ENCODE data around the gene FHL1. TPM values are rescaled to one million over a fixed set of nuclear protein-coding genes. Genes with fewer than 3 reads are reported as not detected.
A peak's percentile ranks its signal among the peaks of the same experiment; 100 is the strongest.
"Not testable (repeated sequence)": the region's sequence is repeated elsewhere in the genome, so short reads cannot be mapped to it uniquely, and the experiment has no call there.

Gene FHL1
- 39.0 TPM for polyA plus RNA-seq (2012; ENCODE audit: insufficient read depth, insufficient read length)

GRCh38 chrX:136147315-136147901, at the start of gene FHL1:
FHL1 (plus strand) TSS chrX:136147533.
- H3K4me3 ChIP-seq (ENCODE audit: low read length): peak within 1 kb of the TSS; percentile 55

GRCh38 chrX:136097871-136098805, 49.2 kb upstream of the FHL1 start:
- no peak overlapping the region for H3K4me3 ChIP-seq (ENCODE audit: low read length)
- no peak for DNase-seq (ENCODE audit: low read depth, low spot score)

More at GRCh38 chrX:136147315-136147901, at the start of gene FHL1:
- no peak for DNase-seq (ENCODE audit: low read depth, low spot score)

- H3K4me3 ChIP-seq (ENCODE audit: low read length): no peak overlapping the region
- no peak for DNase-seq (ENCODE audit: low read depth, low spot score)
Observed at GRCh38 chrX:136104936-136105335, 42.4 kb upstream of the FHL1 start.

- DNase-seq (ENCODE audit: low read depth, low spot score): no peak
- no peak overlapping the region for H3K4me3 ChIP-seq (ENCODE audit: low read length)
Observed at GRCh38 chrX:136106920-136107528, 40.3 kb upstream of the FHL1 start.

GRCh38 chrX:136108905-136109304, 38.4 kb upstream of the FHL1 start:
- not testable (repeated sequence) for DNase-seq (ENCODE audit: low read depth, low spot score); H3K4me3 ChIP-seq (ENCODE audit: low read length)

- no peak for DNase-seq (ENCODE audit: low read depth, low spot score)
Observed at GRCh38 chrX:136112286-136112685, 35.0 kb upstream of the FHL1 start.

GRCh38 chrX:136112778-136113177, 34.6 kb upstream of the FHL1 start:
- DNase-seq (ENCODE audit: low read depth, low spot score): no peak
- no peak overlapping the region for H3K4me3 ChIP-seq (ENCODE audit: low read length)

More at GRCh38 chrX:136112286-136112685, 35.0 kb upstream of the FHL1 start:
- H3K4me3 ChIP-seq (ENCODE audit: low read length): no peak overlapping the region

GRCh38 chrX:136115126-136115903, 32.0 kb upstream of the FHL1 start:
- no peak for DNase-seq (ENCODE audit: low read depth, low spot score)
- H3K4me3 ChIP-seq (ENCODE audit: low read length): no peak overlapping the region

GRCh38 chrX:136115904-136116297, 31.4 kb upstream of the FHL1 start:
- DNase-seq (ENCODE audit: low read depth, low spot score): peak; percentile 63
- H3K4me3 ChIP-seq (ENCODE audit: low read length): no peak overlapping the region

GRCh38 chrX:136121788-136122187, 25.5 kb upstream of the FHL1 start:
- DNase-seq (ENCODE audit: low read depth, low spot score): no peak

GRCh38 chrX:136122207-136122606, 25.1 kb upstream of the FHL1 start:
- H3K4me3 ChIP-seq (ENCODE audit: low read length): no peak overlapping the region
- DNase-seq (ENCODE audit: low read depth, low spot score): no peak

More at GRCh38 chrX:136121788-136122187, 25.5 kb upstream of the FHL1 start:
- H3K4me3 ChIP-seq (ENCODE audit: low read length): no peak overlapping the region

- H3K4me3 ChIP-seq (ENCODE audit: low read length): no peak overlapping the region
- no peak for DNase-seq (ENCODE audit: low read depth, low spot score)
Observed at GRCh38 chrX:136125106-136125505, 22.2 kb upstream of the FHL1 start.

GRCh38 chrX:136126371-136126770, 21.0 kb upstream of the FHL1 start:
- no peak overlapping the region for H3K4me3 ChIP-seq (ENCODE audit: low read length)
- no peak for DNase-seq (ENCODE audit: low read depth, low spot score)

GRCh38 chrX:136126872-136127406, 20.4 kb upstream of the FHL1 start:
- no peak overlapping the region for H3K4me3 ChIP-seq (ENCODE audit: low read length)
- no peak for DNase-seq (ENCODE audit: low read depth, low spot score)

- DNase-seq (ENCODE audit: low read depth, low spot score): no peak
- no peak overlapping the region for H3K4me3 ChIP-seq (ENCODE audit: low read length)
Observed at GRCh38 chrX:136128743-136129142, 18.6 kb upstream of the FHL1 start.

GRCh38 chrX:136130931-136131833, 16.2 kb upstream of the FHL1 start:
- no peak for DNase-seq (ENCODE audit: low read depth, low spot score)
- no peak overlapping the region for H3K4me3 ChIP-seq (ENCODE audit: low read length)

GRCh38 chrX:136138939-136139338, 8.4 kb upstream of the FHL1 start:
- no peak overlapping the region for H3K4me3 ChIP-seq (ENCODE audit: low read length)
- no peak for DNase-seq (ENCODE audit: low read depth, low spot score)

- H3K4me3 ChIP-seq (ENCODE audit: low read length): no peak overlapping the region
- DNase-seq (ENCODE audit: low read depth, low spot score): no peak
Observed at GRCh38 chrX:136141569-136141968, 5.8 kb upstream of the FHL1 start.

All from Jurkat, Clone E6-1 (cell line).